Chondrocyte (in vitro differentiated cells): Measurements from ENCODE around the gene TSC1. TPM values are rescaled to one million over a fixed set of nuclear protein-coding genes. Genes with fewer than 3 reads are reported as not detected.

Source experiments
- DNase-seq: peaks from one replicate; pipeline ENCODE4 v3.0.0; 2021; ENCODE audit warnings: mixed read lengths, low spot score
- H3K27ac Mint-ChIP-seq: one replicate; pipeline ENCODE4 v1.8.0; 2021; ENCODE audit warnings: mild to moderate bottlenecking, moderate library complexity, mixed read lengths; ENCODE audit not compliant: unreplicated experiment
- H3K27me3 Mint-ChIP-seq: 2 replicates; pipeline ENCODE4 v1.8.0; 2021; ENCODE audit warnings: low read depth, mixed read lengths
- H3K36me3 Mint-ChIP-seq: 2 replicates; pipeline ENCODE4 v1.8.0; 2021; ENCODE audit warnings: low read depth, mixed read lengths
- H3K4me1 Mint-ChIP-seq: 2 replicates; pipeline ENCODE4 v1.8.0; 2021; ENCODE audit warnings: low read depth, mild to moderate bottlenecking, mixed read lengths
- H3K4me3 Mint-ChIP-seq: one replicate; pipeline ENCODE4 v1.8.0; 2021; ENCODE audit warnings: mild to moderate bottlenecking, moderate library complexity, mixed read lengths; ENCODE audit not compliant: unreplicated experiment
- H3K9me3 Mint-ChIP-seq: 2 replicates; pipeline ENCODE4 v1.8.0; 2021; ENCODE audit warnings: low read depth, mixed read lengths
- CTCF ChIP-seq: fragments of 200-600 bp; sonication (generic); IDR thresholded peaks from 2 replicates; pipeline ENCODE4 v1.5.0; 2021; ENCODE audit warnings: antibody characterized with exemption, mild to moderate bottlenecking, moderate library complexity
- total RNA-seq: library from RNA; stranded (reverse); gene quantifications from 3 replicates; pipeline ENCODE4 v1.2.1, GENCODE V29; 2021

TSC1 gene
- total RNA-seq, 1 donor from 2014 or later: 42.5 TPM

- Mint-ChIP-seq H3K27ac (no peak overlapping the region), H3K4me3 (no peak overlapping the region), H3K27me3 (no peaks in the 10 kb centered on the region), H3K9me3 (peaks cover 5% of the 10 kb centered on the region), H3K36me3 (peaks cover 38% of the 10 kb centered on the region), H3K4me1 (no peaks in the 10 kb centered on the region)
- no peak for DNase-seq
- TF ChIP-seq CTCF: no peak
Observed at GRCh38 chr9:132912131-132912530, 32.3 kb downstream of the TSC1 start.

GRCh38 chr9:132910376-132910775 is 34.0 kb downstream of the TSC1 start:
- H3K27me3 Mint-ChIP-seq: no peaks in the 10 kb centered on the region
- DNase-seq: no peak
- H3K27ac Mint-ChIP-seq: no peak overlapping the region
- TF ChIP-seq CTCF: no peak
- no peaks in the 10 kb centered on the region for H3K4me1 Mint-ChIP-seq
- H3K36me3 Mint-ChIP-seq: peaks cover 35% of the 10 kb centered on the region
- H3K4me3 Mint-ChIP-seq: no peak overlapping the region
- H3K9me3 Mint-ChIP-seq: no peaks in the 10 kb centered on the region

GRCh38 chr9:132909311-132909710 is 35.1 kb downstream of the TSC1 start:
- Mint-ChIP-seq H3K27me3 (no peaks in the 10 kb centered on the region), H3K27ac (no peak overlapping the region), H3K36me3 (peaks cover 35% of the 10 kb centered on the region), H3K4me3 (no peak overlapping the region), H3K9me3 (no peaks in the 10 kb centered on the region), H3K4me1 (no peaks in the 10 kb centered on the region)
- no peak for DNase-seq
- TF ChIP-seq CTCF: no peak

- Mint-ChIP-seq H3K9me3 (no peaks in the 10 kb centered on the region), H3K27me3 (no peaks in the 10 kb centered on the region), H3K4me1 (no peaks in the 10 kb centered on the region), H3K27ac (no peak overlapping the region), H3K4me3 (no peak overlapping the region), H3K36me3 (peaks cover 35% of the 10 kb centered on the region)
- DNase-seq: no peak
- no peak for TF ChIP-seq CTCF
Observed at GRCh38 chr9:132908635-132909034, 35.8 kb downstream of the TSC1 start.

GRCh38 chr9:132905726-132906125 is 38.7 kb downstream of the TSC1 start:
- no peak for DNase-seq
- Mint-ChIP-seq H3K36me3 (peaks cover 26% of the 10 kb centered on the region), H3K9me3 (no peaks in the 10 kb centered on the region), H3K27ac (no peak overlapping the region), H3K27me3 (no peaks in the 10 kb centered on the region), H3K4me3 (no peak overlapping the region), H3K4me1 (no peaks in the 10 kb centered on the region)
- TF ChIP-seq CTCF: no peak
